Superior temporal gyrus (tissue), 1 donor: Measurements from ENCODE around the gene CYTH3.
"Not testable (repeated sequence)": the region's sequence is repeated elsewhere in the genome, so short reads cannot be mapped to it uniquely, and the experiment has no call there.

Source experiments
- DNase-seq: peaks from one replicate; pipeline ENCODE4 v3.0.0-alpha.2; 2016; ENCODE audit errors: extremely low spot score

CYTH3 gene

GRCh38 chr7:6232534-6232933 lies 39.9 kb downstream of the CYTH3 start:
- DNase-seq = no peak

- no peak for DNase-seq
These were observed 40.3 kb downstream of the CYTH3 start for GRCh38 chr7:6232116-6232515.

- DNase-seq = no peak
These were observed 41.2 kb downstream of the CYTH3 start for GRCh38 chr7:6231184-6231583.

GRCh38 chr7:6229284-6229683 lies 43.1 kb downstream of the CYTH3 start:
- DNase-seq = not testable (repeated sequence)

GRCh38 chr7:6228361-6229229 lies 43.8 kb downstream of the CYTH3 start:
- no peak for DNase-seq

- DNase-seq = no peak
These were observed 45.1 kb downstream of the CYTH3 start for GRCh38 chr7:6227294-6227846.

- DNase-seq = no peak
These were observed 46.1 kb downstream of the CYTH3 start for GRCh38 chr7:6226194-6226799.

- not testable (repeated sequence) for DNase-seq
These were observed 49.0 kb downstream of the CYTH3 start for GRCh38 chr7:6223411-6223810.

- not testable (repeated sequence) for DNase-seq
These were observed 49.4 kb downstream of the CYTH3 start for GRCh38 chr7:6223010-6223409.

GRCh38 chr7:6221340-6222319 lies 50.8 kb downstream of the CYTH3 start:
- DNase-seq = no peak

- no peak for DNase-seq
These were observed 54.1 kb downstream of the CYTH3 start for GRCh38 chr7:6218329-6218728.

GRCh38 chr7:6212008-6212407 lies 60.4 kb downstream of the CYTH3 start:
- no peak for DNase-seq

GRCh38 chr7:6210621-6211372 lies 61.6 kb downstream of the CYTH3 start:
- DNase-seq = no peak

GRCh38 chr7:6209340-6209739 lies 63.1 kb downstream of the CYTH3 start:
- no peak for DNase-seq

- DNase-seq = no peak
These were observed 63.7 kb downstream of the CYTH3 start for GRCh38 chr7:6208573-6209328.

GRCh38 chr7:6205971-6206660 lies 66.3 kb downstream of the CYTH3 start:
- DNase-seq = no peak

- no peak for DNase-seq
These were observed 69.0 kb downstream of the CYTH3 start for GRCh38 chr7:6203381-6203780.

GRCh38 chr7:6202117-6202516 lies 70.3 kb downstream of the CYTH3 start:
- no peak for DNase-seq

- DNase-seq = no peak
These were observed 71.5 kb downstream of the CYTH3 start for GRCh38 chr7:6200971-6201370.
